ENCODE measurements around the gene DNASE1L1.

Gene DNASE1L1

GRCh38 chrX:154436374-154436982 is 27.4 kb upstream of the DNASE1L1 start:
- TF ChIP-seq, protein P1, sequence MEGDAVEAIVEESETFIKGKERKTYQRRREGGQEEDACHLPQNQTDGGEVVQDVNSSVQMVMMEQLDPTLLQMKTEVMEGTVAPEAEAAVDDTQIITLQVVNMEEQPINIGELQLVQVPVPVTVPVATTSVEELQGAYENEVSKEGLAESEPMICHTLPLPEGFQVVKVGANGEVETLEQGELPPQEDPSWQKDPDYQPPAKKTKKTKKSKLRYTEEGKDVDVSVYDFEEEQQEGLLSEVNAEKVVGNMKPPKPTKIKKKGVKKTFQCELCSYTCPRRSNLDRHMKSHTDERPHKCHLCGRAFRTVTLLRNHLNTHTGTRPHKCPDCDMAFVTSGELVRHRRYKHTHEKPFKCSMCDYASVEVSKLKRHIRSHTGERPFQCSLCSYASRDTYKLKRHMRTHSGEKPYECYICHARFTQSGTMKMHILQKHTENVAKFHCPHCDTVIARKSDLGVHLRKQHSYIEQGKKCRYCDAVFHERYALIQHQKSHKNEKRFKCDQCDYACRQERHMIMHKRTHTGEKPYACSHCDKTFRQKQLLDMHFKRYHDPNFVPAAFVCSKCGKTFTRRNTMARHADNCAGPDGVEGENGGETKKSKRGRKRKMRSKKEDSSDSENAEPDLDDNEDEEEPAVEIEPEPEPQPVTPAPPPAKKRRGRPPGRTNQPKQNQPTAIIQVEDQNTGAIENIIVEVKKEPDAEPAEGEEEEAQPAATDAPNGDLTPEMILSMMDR (IDR thresholded peaks at IDR 0.05; ENCODE audit: control insufficient read depth, insufficient read depth, low read depth, low read length, missing control alignments) = no peak
- H3K4me3 ChIP-seq (ENCODE audit: control insufficient read depth, low read depth, low read length) = peak overlapping the region; percentile 79
- DNase-seq (ENCODE audit: low read depth) = no peak

DNA sequence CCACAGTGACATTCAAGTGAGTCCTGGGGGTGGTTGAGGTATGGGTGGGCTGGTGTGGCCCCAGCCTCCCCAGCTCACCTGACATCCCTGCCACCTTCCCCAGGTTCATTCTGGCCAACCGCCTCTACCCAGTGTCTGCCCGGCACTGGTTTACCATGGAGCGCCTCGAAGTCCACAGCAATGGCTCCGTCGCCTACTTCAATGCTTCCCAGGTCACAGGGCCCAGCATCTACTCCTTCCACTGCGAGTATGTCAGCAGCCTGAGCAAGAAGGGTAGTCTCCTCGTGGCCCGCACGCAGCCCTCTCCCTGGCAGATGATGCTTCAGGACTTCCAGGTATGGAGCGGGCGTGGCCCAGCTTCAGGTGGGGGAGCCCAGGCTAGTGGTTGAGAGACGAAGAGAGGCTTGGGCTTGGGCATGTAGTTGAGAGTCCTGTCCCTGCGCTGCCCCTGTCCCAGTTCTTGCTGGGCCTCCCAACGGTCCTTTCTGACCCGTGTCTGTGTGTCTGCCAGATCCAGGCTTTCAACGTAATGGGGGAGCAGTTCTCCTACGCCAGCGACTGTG is 26.2 kb upstream of the DNASE1L1 start:
- TF ChIP-seq, protein P1 (IDR thresholded peaks at IDR 0.05; ENCODE audit: control insufficient read depth, insufficient read depth, low read depth, low read length, missing control alignments) = no peak
- H3K4me3 ChIP-seq (ENCODE audit: control insufficient read depth, low read depth, low read length) = no peak overlapping the region
- no peak for DNase-seq (ENCODE audit: low read depth)

DNA sequence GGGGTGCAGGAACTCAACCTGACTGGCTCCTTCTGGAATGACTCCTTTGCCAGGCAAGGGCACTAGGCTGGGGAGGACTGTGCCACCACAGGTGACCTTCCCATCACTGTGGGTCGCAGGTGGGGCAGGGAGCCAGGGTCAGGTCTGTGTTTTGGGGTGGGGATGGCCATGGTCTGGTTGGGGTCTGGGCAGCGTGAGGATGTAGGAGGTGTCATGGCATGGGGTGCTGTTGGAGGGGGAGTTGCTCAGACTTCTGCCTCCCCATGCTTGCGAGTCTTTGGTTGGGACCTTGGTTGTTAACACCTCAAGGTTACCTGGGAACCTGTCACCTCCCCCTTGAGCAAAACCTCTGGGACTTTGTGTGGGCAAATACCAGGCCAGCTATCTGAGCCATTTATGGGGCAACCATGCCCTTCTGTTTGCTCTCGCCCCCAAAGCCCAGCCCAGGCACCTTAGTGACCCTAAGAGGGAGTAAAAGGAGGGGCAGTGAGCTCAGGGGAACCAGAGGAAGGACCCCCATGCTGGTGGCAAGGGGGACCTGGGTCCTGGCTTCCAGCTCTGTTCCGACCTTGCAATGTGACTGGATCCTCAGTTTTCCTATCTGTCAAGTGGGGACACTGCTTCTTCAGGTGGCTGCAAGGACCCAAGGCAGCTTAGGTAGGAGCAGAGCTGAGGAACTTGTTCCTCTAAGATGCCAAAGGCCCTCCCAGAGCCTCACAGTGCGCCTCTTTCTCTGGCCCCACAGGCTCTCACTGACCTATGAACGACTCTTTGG is 25.5 kb upstream of the DNASE1L1 start:
- no peak for DNase-seq (ENCODE audit: low read depth)
- TF ChIP-seq, protein P1 (IDR thresholded peaks at IDR 0.05; ENCODE audit: control insufficient read depth, insufficient read depth, low read depth, low read length, missing control alignments) = no peak
- no peak overlapping the region for H3K4me3 ChIP-seq (ENCODE audit: control insufficient read depth, low read depth, low read length)

DNA sequence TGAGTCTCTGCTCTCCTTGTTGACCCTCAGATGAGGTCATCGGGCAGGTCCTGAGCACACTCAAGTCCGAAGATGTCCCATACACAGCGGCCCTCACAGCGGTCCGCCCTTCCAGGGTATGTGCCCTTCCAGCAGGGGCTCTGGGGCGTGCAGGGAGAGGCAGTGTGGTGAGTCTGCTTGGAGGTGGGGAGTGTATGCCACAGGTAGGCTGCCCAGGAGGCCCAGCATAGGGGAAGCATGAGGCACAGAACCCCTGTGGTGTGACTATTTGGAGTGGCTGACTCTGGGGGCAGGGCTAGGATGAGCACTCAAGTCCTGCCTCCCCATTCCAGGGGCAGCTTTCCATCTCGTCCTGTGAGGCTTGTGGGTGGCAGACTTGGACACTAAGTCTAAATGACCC is 24.6 kb upstream of the DNASE1L1 start:
- TF ChIP-seq, protein P1 (IDR thresholded peaks at IDR 0.05; ENCODE audit: control insufficient read depth, insufficient read depth, low read depth, low read length, missing control alignments) = no peak

GRCh38 chrX:154432210-154432609 is 23.2 kb upstream of the DNASE1L1 start:
- DNase-seq (ENCODE audit: low read depth) = no peak
- no peak overlapping the region for H3K4me3 ChIP-seq (ENCODE audit: control insufficient read depth, low read depth, low read length)
- TF ChIP-seq, protein P1 (IDR thresholded peaks at IDR 0.05; ENCODE audit: control insufficient read depth, insufficient read depth, low read depth, low read length, missing control alignments) = no peak

More for the DNA sequence above, 24.6 kb upstream of the DNASE1L1 start:
- H3K4me3 ChIP-seq (ENCODE audit: control insufficient read depth, low read depth, low read length) = no peak overlapping the region
- DNase-seq (ENCODE audit: low read depth) = no peak

DNA sequence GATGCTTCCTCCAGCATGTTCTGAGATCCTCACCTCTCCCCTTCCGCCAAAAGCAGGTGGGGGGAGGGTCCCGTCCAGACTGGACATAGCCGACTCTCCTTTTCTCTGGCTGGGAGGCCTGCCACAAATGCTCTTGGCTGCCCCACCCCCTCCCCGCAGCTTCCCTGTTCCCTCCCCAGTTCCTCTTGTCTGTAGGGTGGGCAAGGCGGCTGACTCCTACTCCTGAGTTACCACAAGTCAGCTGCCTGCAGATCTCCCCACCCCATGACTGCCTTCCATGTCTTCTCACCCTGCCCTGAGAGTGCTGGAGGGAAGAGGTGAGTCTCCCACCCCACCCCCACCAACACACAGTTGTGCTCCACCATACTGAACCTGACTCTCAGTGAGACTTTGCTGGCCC is 22.3 kb upstream of the DNASE1L1 start:
- no peak overlapping the region for H3K4me3 ChIP-seq (ENCODE audit: control insufficient read depth, low read depth, low read length)
- TF ChIP-seq, protein P1 (IDR thresholded peaks at IDR 0.05; ENCODE audit: control insufficient read depth, insufficient read depth, low read depth, low read length, missing control alignments) = no peak
- no peak for DNase-seq (ENCODE audit: low read depth)
